ENCODE results near the gene KMO.

The KMO gene

GRCh38 chr1:241532162-241532531 lies at the start of gene KMO:
Gene KMO, plus strand, starts transcription at chr1:241532378. Its CDS starts 67 bp downstream, at chr1:241532445.
- no peak for DNase-seq

- DNase-seq, result no peak
Observed at GRCh38 chr1:241482761-241483250, 49.4 kb upstream of the KMO start.

GRCh38 chr1:241485145-241485544 lies 47.0 kb upstream of the KMO start:
- no peak for DNase-seq

- no peak for DNase-seq
Observed at GRCh38 chr1:241485554-241485992, 46.6 kb upstream of the KMO start.

DNA sequence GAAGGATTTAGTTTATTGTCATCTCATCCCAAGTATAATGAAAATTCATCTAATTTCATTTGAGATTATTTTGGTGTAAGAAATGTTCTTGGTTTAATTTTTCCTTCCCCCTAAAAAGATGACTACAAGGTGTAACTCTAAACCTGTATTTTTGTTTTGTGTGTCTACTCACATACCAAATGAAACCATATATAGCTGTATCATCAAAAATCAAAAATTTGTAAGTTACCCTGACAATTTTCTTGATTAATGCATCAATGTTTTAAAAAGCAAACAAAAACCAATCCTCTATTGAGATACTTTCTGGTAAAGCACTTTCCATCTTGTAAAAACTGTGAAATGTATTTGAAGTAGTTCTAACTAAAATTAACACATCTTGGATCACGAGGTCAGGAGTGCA lies 43.4 kb upstream of the KMO start:
- DNase-seq, result no peak

GRCh38 chr1:241495741-241496140 lies 36.4 kb upstream of the KMO start:
- no peak for DNase-seq

DNA sequence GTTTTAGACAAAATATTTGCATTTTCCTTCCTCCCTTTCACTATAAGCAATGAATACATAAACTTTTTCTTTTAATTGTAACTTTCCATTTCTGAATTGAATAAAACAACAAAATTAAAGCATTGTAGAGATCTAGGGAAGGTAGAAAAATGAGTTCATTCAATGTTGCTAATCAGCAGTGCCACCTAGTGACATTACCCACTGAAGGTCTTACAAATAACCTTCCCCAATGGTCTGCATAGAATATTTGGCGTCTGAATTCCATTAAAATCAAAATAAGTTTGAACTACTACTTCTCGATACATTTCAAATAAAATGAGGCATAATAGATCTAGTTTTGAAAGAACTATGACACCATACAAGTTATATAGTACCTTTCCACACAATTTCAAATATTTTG lies 32.3 kb upstream of the KMO start:
- no peak for DNase-seq

DNA sequence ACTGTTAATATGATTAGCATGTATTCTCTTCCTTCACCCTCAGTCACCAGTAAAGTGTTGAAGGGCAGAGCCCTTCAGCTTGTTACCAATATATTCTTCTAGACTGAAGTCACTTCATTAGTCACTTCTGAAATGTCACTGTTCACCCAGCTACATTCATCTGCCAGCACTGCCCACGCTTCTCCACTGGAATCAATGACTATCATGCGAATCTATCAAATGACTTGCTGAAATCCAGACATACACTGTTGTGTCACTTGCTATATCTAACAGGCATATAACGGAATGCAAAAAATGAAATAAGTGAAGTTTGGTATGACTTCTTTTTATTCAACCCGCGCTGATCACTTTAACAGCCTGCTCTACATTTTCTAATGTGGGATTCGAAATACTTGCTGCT lies 28.7 kb upstream of the KMO start:
- no peak for DNase-seq

DNA sequence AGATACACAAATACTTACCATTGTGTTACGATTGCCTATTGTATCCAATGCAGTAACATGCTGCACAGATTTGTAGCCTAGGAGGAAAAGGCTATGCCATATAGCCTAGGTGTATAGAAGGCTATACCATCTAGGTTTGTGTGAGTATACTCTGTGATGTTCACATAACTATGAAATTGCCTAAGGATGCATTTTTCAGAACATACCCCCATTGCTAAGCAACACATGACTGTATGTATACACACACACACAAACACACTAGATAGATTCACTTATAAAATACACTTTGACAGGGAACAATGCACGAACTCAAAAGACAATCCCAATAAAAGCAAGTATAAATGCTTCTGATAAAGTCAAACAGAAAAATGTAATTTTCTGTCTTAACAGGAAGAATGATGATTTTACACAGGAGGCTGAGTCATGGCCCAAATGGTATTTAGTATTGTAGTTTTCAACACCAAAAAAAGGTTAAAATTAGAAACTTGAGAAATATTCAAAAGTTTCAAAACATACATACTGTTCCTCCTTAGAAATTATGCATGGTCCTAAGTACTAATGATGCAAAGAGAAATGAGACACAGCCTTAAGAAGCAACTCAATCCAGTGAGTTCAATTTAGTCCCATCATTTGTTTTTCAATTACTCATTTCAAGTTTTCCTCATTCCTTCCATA lies 24.9 kb upstream of the KMO start:
- DNase-seq, result no peak

DNA sequence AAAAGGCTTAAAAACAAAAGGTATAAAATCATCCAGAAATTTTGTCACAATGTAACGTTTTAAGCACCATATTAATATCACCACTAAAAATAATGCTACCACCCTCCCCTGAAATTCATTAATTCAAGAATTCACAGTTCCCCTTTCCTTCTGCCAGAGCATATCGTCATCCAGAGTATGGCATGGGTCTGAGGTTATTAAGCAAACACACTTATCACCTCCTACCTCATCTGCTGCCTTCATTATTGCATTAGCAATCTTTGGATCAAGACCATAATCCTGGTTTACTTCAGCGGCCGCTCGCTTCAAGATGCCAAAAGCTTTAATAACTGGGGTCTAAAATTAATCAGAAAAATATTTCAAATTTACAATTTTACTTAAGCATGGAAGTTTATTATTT lies 18.8 kb upstream of the KMO start:
- no peak for DNase-seq

DNA sequence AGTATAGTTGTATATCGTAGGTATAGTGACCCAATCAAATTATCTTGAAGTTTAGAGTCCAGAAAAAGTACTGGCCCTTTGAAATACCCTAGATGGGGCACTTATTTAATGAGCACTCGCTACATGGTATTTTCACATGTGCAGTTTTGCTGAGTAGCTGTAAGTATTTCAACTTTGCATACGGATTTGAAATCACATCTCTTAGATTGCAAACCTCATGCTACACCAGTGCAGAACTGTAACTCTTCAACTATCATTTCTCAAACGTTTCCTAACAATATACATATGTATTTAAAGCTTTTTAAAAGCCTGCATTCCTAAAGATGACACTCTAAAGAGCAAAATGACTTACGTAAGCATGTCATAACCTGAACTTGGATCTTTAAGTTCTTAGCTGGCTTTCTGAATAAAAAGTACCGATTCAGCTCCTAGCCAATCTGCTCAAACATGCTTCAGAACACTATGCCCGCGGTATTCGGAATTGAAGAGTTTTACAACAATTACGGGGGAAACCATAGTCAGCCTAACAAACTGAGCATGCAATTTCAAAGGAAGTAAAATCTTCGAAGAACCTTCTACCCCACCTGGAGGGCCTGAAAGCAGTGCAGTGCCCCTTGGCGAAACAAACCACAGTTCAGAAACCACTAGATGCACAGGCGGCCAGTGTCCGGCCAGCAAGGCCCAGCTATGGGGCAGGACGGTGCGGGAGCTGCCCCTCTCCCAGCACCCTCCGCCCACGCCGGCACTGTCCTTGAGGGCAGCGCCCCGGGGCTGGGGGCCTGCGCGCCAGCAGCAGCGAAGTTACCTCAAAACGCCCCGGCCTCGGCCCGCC lies 13.5 kb upstream of the KMO start:
- peak; percentile 57 for DNase-seq

- peak; percentile 90 for DNase-seq
Observed at GRCh38 chr1:241519308-241520079, 12.7 kb upstream of the KMO start, which contains the start of gene FH. Gene FH, minus strand, starts transcription at chr1:241519755. Its CDS starts 33 bp downstream, at chr1:241519722.

DNA sequence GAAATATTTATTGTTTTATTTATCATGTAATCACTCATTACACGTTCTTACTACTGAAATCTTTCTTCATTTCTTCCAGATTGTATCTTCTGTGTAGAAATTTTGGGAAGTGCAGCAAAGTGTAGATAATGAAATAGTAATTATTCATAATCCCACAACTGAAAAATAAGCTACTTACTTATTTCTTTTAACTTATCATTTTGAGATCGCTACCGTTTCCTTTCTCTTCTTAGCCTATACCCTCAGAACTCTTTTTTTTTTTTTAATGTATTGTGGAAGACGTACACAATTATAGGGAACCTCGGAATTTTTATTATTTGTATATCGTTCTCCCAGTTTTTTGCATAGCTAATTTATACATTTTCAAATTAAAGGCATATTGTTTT lies 12.1 kb upstream of the KMO start:
- DNase-seq, result no peak

DNA sequence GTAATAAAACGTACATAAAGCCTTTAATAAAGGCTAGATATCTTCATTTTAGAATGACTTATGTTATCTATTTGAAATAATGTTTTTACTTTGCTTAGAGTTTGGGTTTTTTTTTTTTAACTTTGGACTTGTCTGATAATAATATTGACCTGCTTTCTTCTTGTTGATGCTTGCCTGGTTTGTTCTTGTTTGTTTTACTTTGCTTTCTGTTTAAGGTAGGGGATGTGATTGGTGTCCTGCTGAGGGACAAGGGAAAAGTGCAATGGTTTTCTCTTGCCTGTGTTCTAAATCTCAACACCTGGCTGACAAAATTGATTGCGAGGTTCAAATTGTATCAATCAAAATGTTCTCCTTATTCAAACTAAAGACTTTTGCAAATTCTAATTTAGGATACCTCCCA lies 10.5 kb upstream of the KMO start:
- no peak for DNase-seq

DNA sequence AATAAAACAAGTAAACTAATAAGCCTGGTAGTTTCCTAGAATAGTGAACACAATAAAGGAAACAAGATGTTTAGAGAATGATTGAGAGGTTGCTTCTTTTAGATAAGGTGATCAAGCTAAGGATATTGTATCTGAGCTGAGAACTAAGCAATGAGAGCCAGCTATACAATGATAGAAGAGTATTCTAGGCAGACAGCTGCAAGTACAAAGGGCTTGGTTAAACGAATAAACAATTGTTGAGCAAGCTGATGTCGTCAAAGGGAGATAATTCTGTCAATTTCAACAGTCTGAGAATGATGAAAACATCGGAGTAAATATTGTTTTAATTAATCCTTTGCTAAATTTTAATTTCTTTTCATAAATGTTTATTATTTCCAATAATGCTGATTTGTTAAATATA lies 7.2 kb upstream of the KMO start:
- no peak for DNase-seq

GRCh38 chr1:241527146-241527545 lies 5.0 kb upstream of the KMO start:
- DNase-seq, result no peak

DNA sequence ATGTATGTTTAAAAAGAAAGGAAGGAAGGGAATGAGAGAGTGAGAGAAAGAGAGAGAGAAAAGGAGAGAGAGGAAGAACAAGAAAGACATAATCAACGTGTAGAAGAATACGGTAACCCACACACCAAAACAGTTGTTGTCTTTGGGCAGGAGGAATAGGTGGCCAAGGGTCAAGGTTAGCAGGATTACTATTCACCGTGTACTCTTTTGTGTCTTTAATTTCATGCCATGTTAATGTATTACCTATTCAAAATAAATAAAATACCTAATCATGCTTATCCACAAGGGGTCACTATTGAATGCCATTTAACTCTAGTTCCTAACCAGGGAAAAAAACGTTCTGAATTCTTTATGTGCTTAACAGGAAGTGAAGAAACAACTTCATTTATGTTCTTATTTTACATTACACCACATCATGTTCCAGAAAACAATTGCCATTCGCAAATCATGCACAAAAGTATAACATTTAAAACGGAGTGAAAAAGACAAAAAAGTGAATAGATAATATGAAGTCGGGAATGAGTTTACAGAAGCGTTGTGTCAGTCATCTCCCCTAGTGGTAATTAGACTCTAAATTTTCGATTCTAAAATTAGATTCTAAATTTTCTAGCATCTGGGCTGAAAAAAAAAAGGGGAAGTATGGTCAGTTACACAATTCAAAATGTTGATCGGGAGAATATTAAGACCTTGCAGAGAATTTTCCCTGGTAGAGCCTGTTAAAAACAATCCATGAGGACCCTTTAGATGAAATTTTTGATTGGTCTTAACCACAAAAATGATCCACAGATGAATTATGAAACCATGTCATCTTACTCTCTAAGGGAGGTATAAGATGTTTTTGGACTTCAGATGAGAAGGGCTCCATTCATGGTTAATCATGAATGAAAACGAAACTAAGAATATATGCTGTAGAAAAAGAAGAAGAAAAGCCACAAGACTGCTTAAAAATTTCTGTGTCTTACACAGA lies 700 bp upstream of the KMO start:
- no peak for DNase-seq

- DNase-seq, result no peak
Observed at GRCh38 chr1:241532864-241533263, 686 bp downstream of the KMO start.

GRCh38 chr1:241533326-241534115 lies 1.3 kb downstream of the KMO start:
- no peak for DNase-seq

DNA sequence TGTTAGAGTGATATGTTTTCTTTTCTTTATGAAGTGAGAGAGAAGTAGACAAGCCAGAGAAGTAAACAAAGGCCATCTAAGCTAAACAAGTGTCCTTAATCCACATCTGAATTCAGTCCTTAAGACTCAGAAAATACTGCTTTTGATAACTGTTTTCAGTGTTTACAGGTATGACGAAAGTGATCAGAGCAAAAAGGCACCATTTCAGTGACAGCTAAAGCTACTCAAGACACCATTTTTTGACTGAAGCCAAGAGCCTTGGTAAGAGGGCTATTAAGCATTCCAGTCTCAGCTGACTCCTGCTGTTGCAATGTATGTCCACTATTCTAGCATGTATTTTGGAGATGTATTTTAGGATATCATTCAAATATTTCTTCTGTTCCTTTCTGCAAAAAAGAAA lies 4.1 kb downstream of the KMO start:
- no peak for DNase-seq

- no peak for DNase-seq
Observed at GRCh38 chr1:241536969-241537368, 4.8 kb downstream of the KMO start.
